ENCODE results near the gene DHX8.

Gene DHX8

DNA sequence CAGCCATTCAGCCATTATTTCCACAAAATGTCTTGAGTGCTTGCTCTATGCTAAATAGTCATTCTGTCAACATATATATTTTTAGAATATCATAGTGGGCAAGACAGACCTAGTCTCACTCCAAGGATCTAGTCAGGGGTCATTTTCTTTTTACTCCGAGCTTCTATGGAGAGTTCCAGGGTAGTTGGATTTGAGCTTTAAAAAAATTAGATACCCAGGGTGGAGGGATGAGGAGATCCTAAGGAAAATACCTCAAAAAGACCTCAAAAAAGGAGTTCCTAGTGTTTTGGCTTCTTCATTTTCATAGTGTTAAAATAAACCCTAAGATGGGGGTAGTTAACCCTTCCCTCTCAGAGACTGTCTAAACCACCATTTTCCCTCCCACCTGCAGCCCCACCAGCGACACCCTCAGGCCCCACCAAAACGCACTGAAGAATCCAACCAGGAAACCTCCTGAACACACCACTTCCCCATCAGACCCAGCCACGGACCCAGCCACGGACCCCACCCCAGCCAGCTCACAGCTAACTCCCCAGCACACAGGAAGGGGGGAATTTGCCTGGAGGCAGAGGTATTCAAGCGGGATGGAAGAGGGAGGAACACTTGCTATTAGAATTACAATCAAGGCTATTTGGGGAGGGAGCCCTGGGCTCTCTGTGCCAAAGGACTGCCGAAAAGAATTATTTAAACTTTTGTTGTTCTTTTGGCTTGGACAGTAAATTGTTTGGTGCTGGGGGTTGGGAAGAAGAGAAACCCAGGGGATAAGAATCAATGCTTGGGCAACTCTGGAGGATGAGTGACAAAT is 60.2 kb downstream of the DHX8 start:
- Histone ChIP-seq H3K4me1 (ENCODE audit: control insufficient read depth, insufficient read depth, low read length) (peaks cover 38% of the 10 kb centered on the region), H3K27me3 (ENCODE audit: control insufficient read depth, insufficient read depth, low read length) (peaks cover 22% of the 10 kb centered on the region), H3K9me3 (ENCODE audit: control insufficient read depth, insufficient read depth, low read length) (no peaks in the 10 kb centered on the region), H3K9ac (ENCODE audit: low read depth, low read length) (peak overlapping the region; percentile 91), H3K4me3 (ENCODE audit: low read depth, low read length) (peak overlapping the region; percentile 83), H3K36me3 (ENCODE audit: control insufficient read depth, insufficient read depth, low read length) (no peaks in the 10 kb centered on the region)

DNA sequence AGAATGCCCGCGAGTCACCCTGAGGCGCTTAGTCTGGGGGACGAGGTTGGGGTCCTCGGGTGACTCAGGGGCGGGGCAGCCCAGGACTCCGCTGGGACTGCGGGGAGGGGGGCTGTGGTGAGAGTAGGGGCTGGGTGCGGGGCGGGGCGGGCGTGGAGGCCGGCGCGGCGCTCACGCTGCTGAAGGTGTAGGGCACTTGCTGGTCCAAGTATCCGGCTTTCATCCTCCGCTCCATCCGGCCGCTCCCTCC is 61.5 kb downstream of the DHX8 start:
- Histone ChIP-seq H3K36me3 (ENCODE audit: control insufficient read depth, insufficient read depth, low read length) (no peaks in the 10 kb centered on the region), H3K4me1 (ENCODE audit: control insufficient read depth, insufficient read depth, low read length) (peaks cover 48% of the 10 kb centered on the region), H3K27me3 (ENCODE audit: control insufficient read depth, insufficient read depth, low read length) (peaks cover 25% of the 10 kb centered on the region), H3K9me3 (ENCODE audit: control insufficient read depth, insufficient read depth, low read length) (no peaks in the 10 kb centered on the region), H3K9ac (ENCODE audit: low read depth, low read length) (peak overlapping the region; percentile 91), H3K4me3 (ENCODE audit: low read depth, low read length) (peak overlapping the region; percentile 83)

DNA sequence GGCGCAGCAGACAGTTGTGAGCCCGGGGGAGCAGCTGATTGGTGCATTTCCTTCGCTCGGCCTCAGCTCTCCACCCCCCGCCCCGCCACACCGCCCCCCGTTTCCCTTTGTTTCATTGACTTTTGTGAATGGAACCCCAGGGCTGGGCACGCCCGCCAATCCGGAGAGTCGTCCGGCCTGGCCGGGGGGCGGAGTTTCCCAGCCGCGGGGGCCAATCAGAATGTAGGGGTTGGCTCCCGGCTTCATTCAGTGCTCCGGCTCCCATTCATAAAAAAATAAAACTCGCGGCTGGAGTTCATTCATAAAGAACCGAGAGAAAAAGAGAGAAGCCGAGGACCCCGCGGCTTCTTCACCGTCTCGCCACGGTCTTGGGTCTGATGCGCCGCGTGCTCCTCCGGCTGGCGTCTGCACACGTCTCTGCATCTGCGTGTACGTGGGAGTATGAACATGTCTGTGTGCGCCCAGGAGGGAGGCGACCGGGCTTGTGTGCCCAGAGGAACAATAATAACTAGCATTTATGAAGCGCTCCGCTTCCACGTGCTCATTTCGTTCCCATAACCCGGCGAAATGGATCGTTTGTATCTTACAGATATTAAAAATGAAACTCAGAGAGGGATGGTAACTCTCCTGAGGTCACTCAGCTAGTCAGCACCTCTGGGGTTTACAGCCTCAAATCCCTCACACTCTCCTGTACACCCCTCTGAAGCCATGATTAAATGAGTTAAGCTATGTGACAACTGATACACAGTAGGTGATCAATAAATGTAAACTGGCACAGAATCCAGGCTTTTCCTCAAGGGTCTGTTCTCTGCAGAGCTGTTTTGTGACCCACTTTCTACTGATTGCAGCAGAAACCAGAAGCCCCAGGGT is 62.8 kb downstream of the DHX8 start, which contains the start of gene ETV4:
TSS of gene ETV4 (minus strand) at position 22 of the 870 bp plus-strand sequence. CDS start 723 bp downstream, outside the sequence.
- H3K36me3 ChIP-seq (ENCODE audit: control insufficient read depth, insufficient read depth, low read length): no peaks in the 10 kb centered on the region
- no peaks in the 10 kb centered on the region for H3K9me3 ChIP-seq (ENCODE audit: control insufficient read depth, insufficient read depth, low read length)
- peak within 1 kb of the TSS; percentile 83 for H3K4me3 ChIP-seq (ENCODE audit: low read depth, low read length)
- peaks cover 38% of the 10 kb centered on the region for H3K4me1 ChIP-seq (ENCODE audit: control insufficient read depth, insufficient read depth, low read length)
- H3K27me3 ChIP-seq (ENCODE audit: control insufficient read depth, insufficient read depth, low read length): peaks cover 25% of the 10 kb centered on the region
- peak within 1 kb of the TSS; percentile 91 for H3K9ac ChIP-seq (ENCODE audit: low read depth, low read length)

DNA sequence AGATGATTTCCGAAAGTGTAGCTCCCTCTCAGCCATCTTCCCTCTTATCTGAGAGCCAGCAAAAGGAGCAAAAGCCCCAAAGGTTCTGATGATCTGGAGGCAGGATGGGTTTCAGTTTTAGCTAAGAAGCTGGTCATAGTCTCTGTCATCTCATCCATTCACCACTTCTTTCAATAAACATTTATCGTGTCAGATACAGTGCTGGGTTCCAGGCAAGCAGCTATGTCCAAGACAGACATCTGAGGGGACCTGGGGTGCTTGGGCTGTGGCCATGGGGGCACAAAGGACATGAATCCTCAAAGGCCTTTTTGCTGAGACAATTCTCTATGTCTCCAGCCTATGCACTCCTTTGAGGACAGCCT is 63.4 kb downstream of the DHX8 start:
- peaks cover 32% of the 10 kb centered on the region for H3K4me1 ChIP-seq (ENCODE audit: control insufficient read depth, insufficient read depth, low read length)
- H3K36me3 ChIP-seq (ENCODE audit: control insufficient read depth, insufficient read depth, low read length): no peaks in the 10 kb centered on the region
- no peak overlapping the region for H3K4me3 ChIP-seq (ENCODE audit: low read depth, low read length)
- H3K9ac ChIP-seq (ENCODE audit: low read depth, low read length): no peak overlapping the region
- H3K27me3 ChIP-seq (ENCODE audit: control insufficient read depth, insufficient read depth, low read length): peaks cover 25% of the 10 kb centered on the region
- H3K9me3 ChIP-seq (ENCODE audit: control insufficient read depth, insufficient read depth, low read length): no peaks in the 10 kb centered on the region

DNA sequence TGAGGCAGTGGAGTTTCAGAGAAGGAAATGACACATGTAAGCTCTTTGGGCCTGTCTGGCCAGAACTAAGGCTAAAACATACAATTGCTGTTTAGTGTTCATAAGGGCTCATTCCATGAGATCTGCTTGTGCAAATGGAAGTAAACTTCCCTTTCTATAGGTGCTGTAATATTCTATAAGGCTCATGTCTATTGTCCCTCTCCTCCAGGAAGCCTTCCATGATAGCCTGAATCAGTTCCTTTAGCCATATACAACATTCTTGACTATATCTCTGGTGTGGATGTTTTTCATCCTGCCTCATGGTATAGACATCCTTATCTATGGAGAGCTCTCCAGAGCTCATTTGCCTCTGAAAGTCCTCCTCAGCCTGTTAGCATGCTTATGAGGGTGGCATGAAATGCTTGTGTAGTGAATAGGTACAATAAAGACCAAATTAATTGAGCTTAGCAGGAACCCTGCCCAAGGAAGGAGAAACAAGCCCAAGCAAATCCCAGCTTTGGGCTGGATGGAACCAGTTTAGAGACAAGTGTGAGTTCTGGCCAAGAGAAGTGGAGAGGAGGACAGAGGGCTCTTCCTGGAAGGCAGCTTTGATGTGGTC is 64.0 kb downstream of the DHX8 start:
- no peak overlapping the region for H3K4me3 ChIP-seq (ENCODE audit: low read depth, low read length)
- H3K4me1 ChIP-seq (ENCODE audit: control insufficient read depth, insufficient read depth, low read length): peaks cover 29% of the 10 kb centered on the region
- H3K9ac ChIP-seq (ENCODE audit: low read depth, low read length): no peak overlapping the region
- peaks cover 25% of the 10 kb centered on the region for H3K27me3 ChIP-seq (ENCODE audit: control insufficient read depth, insufficient read depth, low read length)
- H3K9me3 ChIP-seq (ENCODE audit: control insufficient read depth, insufficient read depth, low read length): no peaks in the 10 kb centered on the region
- H3K36me3 ChIP-seq (ENCODE audit: control insufficient read depth, insufficient read depth, low read length): no peaks in the 10 kb centered on the region

DNA sequence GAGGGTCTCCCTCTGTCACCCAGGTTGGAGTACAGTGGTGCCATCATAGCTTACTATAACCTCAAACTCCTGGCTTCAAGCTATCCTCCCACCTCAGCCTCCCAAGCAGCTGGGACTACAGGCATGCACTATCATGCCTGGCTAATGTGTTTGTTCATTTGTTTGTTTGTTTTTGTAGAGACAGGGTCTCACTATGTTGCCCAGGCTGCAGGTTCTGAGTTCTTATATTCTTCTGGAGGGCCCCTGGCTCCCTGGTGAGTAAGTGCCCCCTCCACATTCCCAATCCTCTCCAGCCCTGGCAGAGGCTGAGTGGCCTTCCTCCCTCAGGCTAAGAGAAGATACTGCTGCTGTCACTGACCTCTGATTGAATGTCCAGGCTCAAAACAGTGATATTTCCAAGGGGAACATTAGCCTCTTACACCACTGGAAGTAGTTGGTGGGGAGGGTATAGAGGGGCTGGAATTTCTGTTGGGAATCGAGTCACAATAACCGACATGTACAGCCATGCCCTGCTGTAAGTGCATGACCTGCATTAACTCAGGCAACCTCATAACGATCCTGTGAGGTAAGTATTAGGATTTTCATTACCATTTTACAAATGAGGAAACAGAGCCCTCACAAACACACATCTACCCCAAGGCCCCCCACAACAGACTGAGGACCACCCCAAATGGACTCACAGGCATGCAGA is 65.1 kb downstream of the DHX8 start:
- Histone ChIP-seq H3K4me3 (ENCODE audit: low read depth, low read length) (no peak overlapping the region), H3K9ac (ENCODE audit: low read depth, low read length) (no peak overlapping the region), H3K36me3 (ENCODE audit: control insufficient read depth, insufficient read depth, low read length) (no peaks in the 10 kb centered on the region), H3K9me3 (ENCODE audit: control insufficient read depth, insufficient read depth, low read length) (no peaks in the 10 kb centered on the region), H3K27me3 (ENCODE audit: control insufficient read depth, insufficient read depth, low read length) (peaks cover 25% of the 10 kb centered on the region), H3K4me1 (ENCODE audit: control insufficient read depth, insufficient read depth, low read length) (peaks cover 27% of the 10 kb centered on the region)

DNA sequence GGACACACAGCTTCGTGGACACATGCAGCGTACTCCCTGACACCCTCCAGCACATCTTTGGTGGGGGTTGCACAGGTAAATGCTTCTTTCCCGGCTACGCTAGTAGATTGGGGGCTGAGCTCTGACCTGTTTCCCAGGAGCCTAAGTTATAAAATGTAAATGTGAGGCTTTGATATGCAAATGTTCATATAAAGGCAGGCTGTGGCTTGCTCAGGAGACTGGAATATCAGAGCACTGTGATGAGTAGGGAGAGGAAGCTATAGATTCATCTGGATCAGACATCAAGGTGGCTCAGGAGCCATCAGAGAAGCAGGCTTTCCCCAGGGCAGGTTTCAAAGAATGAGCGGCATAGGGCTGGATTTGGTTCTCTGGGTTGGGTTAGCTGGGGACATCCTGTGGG is 65.7 kb downstream of the DHX8 start:
- Histone ChIP-seq H3K4me1 (ENCODE audit: control insufficient read depth, insufficient read depth, low read length) (peaks cover 31% of the 10 kb centered on the region), H3K27me3 (ENCODE audit: control insufficient read depth, insufficient read depth, low read length) (peaks cover 25% of the 10 kb centered on the region), H3K9ac (ENCODE audit: low read depth, low read length) (no peak overlapping the region), H3K9me3 (ENCODE audit: control insufficient read depth, insufficient read depth, low read length) (no peaks in the 10 kb centered on the region), H3K36me3 (ENCODE audit: control insufficient read depth, insufficient read depth, low read length) (no peaks in the 10 kb centered on the region), H3K4me3 (ENCODE audit: low read depth, low read length) (no peak overlapping the region)

DNA sequence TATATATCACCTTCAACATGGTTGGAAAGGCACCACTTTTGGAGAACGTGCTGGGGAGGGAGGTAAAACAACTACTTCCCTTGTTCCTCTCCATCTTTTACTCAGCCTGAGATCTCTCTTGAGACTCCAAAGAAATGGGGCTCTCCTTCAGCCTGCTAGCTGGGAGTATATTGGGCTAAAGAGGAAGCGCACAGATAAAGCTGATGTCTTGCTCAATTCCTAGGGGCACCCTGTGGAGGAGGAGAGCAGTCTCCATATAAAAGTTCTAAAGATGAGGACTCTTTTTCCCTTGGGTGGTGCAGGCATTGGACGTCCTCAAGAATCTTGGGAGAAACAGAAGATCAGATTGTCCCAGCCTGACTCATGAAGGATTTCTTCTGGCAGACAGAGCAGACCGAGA is 67.0 kb downstream of the DHX8 start:
- H3K27me3 ChIP-seq (ENCODE audit: control insufficient read depth, insufficient read depth, low read length): peaks cover 25% of the 10 kb centered on the region
- peaks cover 36% of the 10 kb centered on the region for H3K4me1 ChIP-seq (ENCODE audit: control insufficient read depth, insufficient read depth, low read length)
- no peaks in the 10 kb centered on the region for H3K36me3 ChIP-seq (ENCODE audit: control insufficient read depth, insufficient read depth, low read length)
- H3K9me3 ChIP-seq (ENCODE audit: control insufficient read depth, insufficient read depth, low read length): no peaks in the 10 kb centered on the region
- no peak overlapping the region for H3K4me3 ChIP-seq (ENCODE audit: low read depth, low read length)
- no peak overlapping the region for H3K9ac ChIP-seq (ENCODE audit: low read depth, low read length)

DNA sequence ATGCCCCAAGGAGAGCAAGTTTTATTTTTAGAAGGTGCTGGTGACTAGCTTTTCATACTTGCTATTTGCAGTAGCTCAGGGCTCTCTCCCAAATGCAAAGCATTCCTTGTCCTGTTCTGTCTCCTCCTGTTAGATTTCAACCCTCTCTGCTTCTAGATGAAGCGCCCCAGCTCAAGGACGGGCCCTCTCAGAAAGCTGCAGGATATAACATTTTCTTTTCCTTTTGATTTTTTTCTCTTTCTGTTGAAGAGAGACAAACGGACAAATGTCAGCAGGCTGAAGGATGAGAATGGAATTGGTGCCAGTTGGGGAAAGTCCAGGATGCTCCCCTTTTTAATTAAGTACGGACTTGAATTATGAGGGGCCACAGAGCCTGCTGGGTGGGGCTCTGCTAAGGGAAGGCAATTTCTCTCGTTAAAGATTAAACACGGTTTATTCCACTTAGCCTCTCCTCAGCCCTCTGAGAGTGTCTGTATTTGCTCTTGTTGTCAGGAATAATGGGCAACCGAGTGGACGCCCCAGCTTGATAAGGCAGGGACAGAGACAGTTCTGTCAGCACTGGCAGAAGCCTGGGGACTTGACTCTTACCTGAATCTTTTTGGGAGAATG is 68.6 kb downstream of the DHX8 start:
- Histone ChIP-seq H3K4me1 (ENCODE audit: control insufficient read depth, insufficient read depth, low read length) (peaks cover 32% of the 10 kb centered on the region), H3K27me3 (ENCODE audit: control insufficient read depth, insufficient read depth, low read length) (peaks cover 16% of the 10 kb centered on the region), H3K4me3 (ENCODE audit: low read depth, low read length) (no peak overlapping the region), H3K9me3 (ENCODE audit: control insufficient read depth, insufficient read depth, low read length) (no peaks in the 10 kb centered on the region), H3K9ac (ENCODE audit: low read depth, low read length) (no peak overlapping the region), H3K36me3 (ENCODE audit: control insufficient read depth, insufficient read depth, low read length) (no peaks in the 10 kb centered on the region)

DNA sequence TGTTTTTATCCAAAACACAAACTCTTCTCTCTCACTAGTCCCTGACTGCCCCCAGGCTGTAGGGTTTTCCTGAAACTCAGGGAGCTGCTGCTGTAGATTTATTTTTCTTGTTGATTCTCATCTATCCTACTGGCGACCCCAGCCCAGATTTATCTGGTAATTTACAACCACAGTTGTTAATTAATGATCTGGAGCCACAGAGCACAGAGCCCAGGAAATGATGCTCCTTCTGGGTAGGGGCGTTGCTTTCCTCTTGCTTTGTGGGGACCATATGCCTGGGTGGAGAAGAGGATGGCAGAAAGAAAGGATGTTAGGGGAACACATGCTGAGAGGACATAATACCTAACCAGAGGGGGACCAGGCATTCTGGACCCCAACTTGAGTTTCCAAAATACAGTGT is 69.8 kb downstream of the DHX8 start:
- Histone ChIP-seq H3K9me3 (ENCODE audit: control insufficient read depth, insufficient read depth, low read length) (no peaks in the 10 kb centered on the region), H3K4me1 (ENCODE audit: control insufficient read depth, insufficient read depth, low read length) (peaks cover 26% of the 10 kb centered on the region), H3K9ac (ENCODE audit: low read depth, low read length) (no peak overlapping the region)

DNA sequence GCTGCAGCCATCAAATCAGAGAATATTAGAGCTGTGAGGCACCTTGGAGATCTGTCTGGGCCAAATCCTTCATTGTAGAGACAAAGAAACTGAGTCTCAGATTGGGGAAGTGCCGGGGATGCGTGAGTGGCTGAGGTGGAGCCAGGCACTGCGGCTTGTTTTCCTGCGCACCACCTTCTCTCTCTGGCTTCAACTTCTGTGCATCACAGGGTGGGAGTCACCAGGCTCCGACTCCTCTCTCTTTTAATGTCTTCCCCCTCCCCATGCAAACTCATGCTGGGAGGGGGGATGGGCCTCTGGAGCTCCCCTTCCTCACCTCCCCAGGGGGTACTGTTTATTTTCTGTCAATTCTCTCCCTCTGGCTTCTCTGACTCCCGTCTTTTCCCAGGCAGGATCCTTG is 71.1 kb downstream of the DHX8 start:
- Histone ChIP-seq H3K36me3 (ENCODE audit: control insufficient read depth, insufficient read depth, low read length) (no peaks in the 10 kb centered on the region), H3K9ac (ENCODE audit: low read depth, low read length) (no peak overlapping the region), H3K4me3 (ENCODE audit: low read depth, low read length) (no peak overlapping the region), H3K27me3 (ENCODE audit: control insufficient read depth, insufficient read depth, low read length) (peaks cover 1% of the 10 kb centered on the region), H3K9me3 (ENCODE audit: control insufficient read depth, insufficient read depth, low read length) (no peaks in the 10 kb centered on the region), H3K4me1 (ENCODE audit: control insufficient read depth, insufficient read depth, low read length) (peaks cover 23% of the 10 kb centered on the region)

More for the DNA sequence above, 69.8 kb downstream of the DHX8 start:
- Histone ChIP-seq H3K4me3 (ENCODE audit: low read depth, low read length) (no peak overlapping the region), H3K27me3 (ENCODE audit: control insufficient read depth, insufficient read depth, low read length) (peaks cover 6% of the 10 kb centered on the region), H3K36me3 (ENCODE audit: control insufficient read depth, insufficient read depth, low read length) (no peaks in the 10 kb centered on the region)
